ENCODE data around the gene CCNB2.

GRCh38 chr15:59168536-59168935 is 63.6 kb downstream of the CCNB2 start:
- TF ChIP-seq, protein P1, sequence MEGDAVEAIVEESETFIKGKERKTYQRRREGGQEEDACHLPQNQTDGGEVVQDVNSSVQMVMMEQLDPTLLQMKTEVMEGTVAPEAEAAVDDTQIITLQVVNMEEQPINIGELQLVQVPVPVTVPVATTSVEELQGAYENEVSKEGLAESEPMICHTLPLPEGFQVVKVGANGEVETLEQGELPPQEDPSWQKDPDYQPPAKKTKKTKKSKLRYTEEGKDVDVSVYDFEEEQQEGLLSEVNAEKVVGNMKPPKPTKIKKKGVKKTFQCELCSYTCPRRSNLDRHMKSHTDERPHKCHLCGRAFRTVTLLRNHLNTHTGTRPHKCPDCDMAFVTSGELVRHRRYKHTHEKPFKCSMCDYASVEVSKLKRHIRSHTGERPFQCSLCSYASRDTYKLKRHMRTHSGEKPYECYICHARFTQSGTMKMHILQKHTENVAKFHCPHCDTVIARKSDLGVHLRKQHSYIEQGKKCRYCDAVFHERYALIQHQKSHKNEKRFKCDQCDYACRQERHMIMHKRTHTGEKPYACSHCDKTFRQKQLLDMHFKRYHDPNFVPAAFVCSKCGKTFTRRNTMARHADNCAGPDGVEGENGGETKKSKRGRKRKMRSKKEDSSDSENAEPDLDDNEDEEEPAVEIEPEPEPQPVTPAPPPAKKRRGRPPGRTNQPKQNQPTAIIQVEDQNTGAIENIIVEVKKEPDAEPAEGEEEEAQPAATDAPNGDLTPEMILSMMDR (optimal IDR thresholded peaks at IDR 0.05 in 1 of 3, IDR thresholded peaks at IDR 0.05 in 1 of 3, conservative IDR thresholded peaks at IDR 0.05 in 1 of 3; ENCODE audit: extremely low read depth in 1 of 3, insufficient read depth in 2 of 3, low read length in 3 of 3), result no peak
- TF ChIP-seq EZH2 (IDR thresholded peaks at IDR 0.05; ENCODE audit: low read length), result no peak

Measured in keratinocyte (primary cell).